ENCODE measurements around the gene ECSIT. TPM values are rescaled to one million over a fixed set of nuclear protein-coding genes. Genes with fewer than 3 reads are reported as not detected.
A peak's percentile ranks its signal among the peaks of the same experiment; 100 is the strongest.

ECSIT gene
- total and polyA plus RNA-seq, 12 donors = 28.7 to 122 (median 67.0) TPM

- TF ChIP-seq, protein P1, sequence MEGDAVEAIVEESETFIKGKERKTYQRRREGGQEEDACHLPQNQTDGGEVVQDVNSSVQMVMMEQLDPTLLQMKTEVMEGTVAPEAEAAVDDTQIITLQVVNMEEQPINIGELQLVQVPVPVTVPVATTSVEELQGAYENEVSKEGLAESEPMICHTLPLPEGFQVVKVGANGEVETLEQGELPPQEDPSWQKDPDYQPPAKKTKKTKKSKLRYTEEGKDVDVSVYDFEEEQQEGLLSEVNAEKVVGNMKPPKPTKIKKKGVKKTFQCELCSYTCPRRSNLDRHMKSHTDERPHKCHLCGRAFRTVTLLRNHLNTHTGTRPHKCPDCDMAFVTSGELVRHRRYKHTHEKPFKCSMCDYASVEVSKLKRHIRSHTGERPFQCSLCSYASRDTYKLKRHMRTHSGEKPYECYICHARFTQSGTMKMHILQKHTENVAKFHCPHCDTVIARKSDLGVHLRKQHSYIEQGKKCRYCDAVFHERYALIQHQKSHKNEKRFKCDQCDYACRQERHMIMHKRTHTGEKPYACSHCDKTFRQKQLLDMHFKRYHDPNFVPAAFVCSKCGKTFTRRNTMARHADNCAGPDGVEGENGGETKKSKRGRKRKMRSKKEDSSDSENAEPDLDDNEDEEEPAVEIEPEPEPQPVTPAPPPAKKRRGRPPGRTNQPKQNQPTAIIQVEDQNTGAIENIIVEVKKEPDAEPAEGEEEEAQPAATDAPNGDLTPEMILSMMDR (IDR thresholded peaks at IDR 0.05) = peak; percentile 55 to 93 (median 78)
- TF ChIP-seq POLR2A (IDR thresholded peaks at IDR 0.05) = peak; percentile 17 to 48
- DNase-seq = peak; percentile 86 to 96 (median 93)
- intact Hi-C loops (cut with DNase I) = loop anchor here in 1 of 2 donors (5.0 kb wide), 1 partner anchor 51 kb away; no protein-coding TSS in a partner anchor
Measured at GRCh38 chr19:11535792-11536595, 7.1 kb upstream of the ECSIT start.

DNA sequence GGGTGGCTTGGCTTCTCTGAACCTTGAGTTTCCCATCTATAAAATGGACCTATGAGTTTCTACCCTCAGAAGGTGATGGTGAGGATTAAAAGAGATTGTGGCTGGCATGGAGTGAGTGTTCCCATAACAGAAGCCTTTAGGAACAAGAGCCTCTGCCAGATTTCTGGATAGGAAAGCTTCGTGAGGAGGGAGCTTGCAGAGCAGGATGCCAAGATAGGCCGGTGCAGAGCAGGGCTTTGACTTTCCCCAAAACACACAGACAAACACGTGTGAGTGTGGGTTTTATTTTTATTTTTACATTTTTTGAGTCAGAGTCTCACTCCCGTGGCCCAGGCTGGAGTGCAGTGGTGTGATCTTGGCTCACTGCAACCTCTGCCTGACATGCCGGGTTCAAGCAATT, 6.0 kb upstream of the ECSIT start:
- WGBS, 4 donors = 68 to 81% (median 70%) methylated on average over 5 of the region's 5 CpGs
- Histone ChIP-seq H3K4me3 (no peak overlapping the region), H3K9me3 (replicated peaks in 1 of 3) (no peaks in the 10 kb centered on the region), H3K36me3 (replicated peaks in 1 of 2) (no peaks in the 10 kb centered on the region), H3K27ac (peak overlapping the region in 2 of 5 donors; percentile 58 to 80), H3K4me1 (replicated peaks in 1 of 2) (peaks cover 6% of the 10 kb centered on the region in 2 donors), H3K27me3 (peaks cover 4% of the 10 kb centered on the region)
- intact Hi-C loops (cut with DNase I) = loop anchor here in 1 of 2 donors (5.0 kb wide), 1 partner anchor 52 kb away; no protein-coding TSS in a partner anchor
- DNase-seq = no peak
- TF ChIP-seq, protein P1 (IDR thresholded peaks at IDR 0.05) = no peak
- no peak for TF ChIP-seq POLR2A (IDR thresholded peaks at IDR 0.05)

More at GRCh38 chr19:11535792-11536595, 7.1 kb upstream of the ECSIT start:
- peak overlapping the region in 3 of 5 donors; percentile 58 to 80 (median 63) for H3K27ac ChIP-seq
- peaks cover 6% of the 10 kb centered on the region in 2 donors for H3K4me1 ChIP-seq (replicated peaks in 1 of 2)
- no peaks in the 10 kb centered on the region for H3K36me3 ChIP-seq (replicated peaks in 1 of 2)
- peaks cover 4% of the 10 kb centered on the region for H3K27me3 ChIP-seq
- 12 to 21% (median 16%) methylated on average over 29 to 54 of the region's 54 CpGs for WGBS, 4 donors
- H3K9me3 ChIP-seq (replicated peaks in 1 of 3) = no peaks in the 10 kb centered on the region
- peak overlapping the region in 1 of 4 donors; percentile 49 for H3K4me3 ChIP-seq

- TF ChIP-seq, protein P1 (IDR thresholded peaks at IDR 0.05) = no peak
- no peak for DNase-seq
- Histone ChIP-seq H3K4me1 (replicated peaks in 1 of 2) (peaks cover 6 to 9% of the 10 kb centered on the region in 2 donors), H3K36me3 (replicated peaks in 1 of 2) (no peaks in the 10 kb centered on the region), H3K27ac (no peak overlapping the region), H3K27me3 (peaks cover 4% of the 10 kb centered on the region), H3K9me3 (replicated peaks in 1 of 3) (no peaks in the 10 kb centered on the region), H3K4me3 (no peak overlapping the region)
- WGBS, 4 donors = 76 to 96% (median 85%) methylated on average over 1 of the region's 1 CpG
- intact Hi-C loops (cut with DNase I) = no loop called here
Measured at GRCh38 chr19:11534538-11534937, 5.6 kb upstream of the ECSIT start.

DNA sequence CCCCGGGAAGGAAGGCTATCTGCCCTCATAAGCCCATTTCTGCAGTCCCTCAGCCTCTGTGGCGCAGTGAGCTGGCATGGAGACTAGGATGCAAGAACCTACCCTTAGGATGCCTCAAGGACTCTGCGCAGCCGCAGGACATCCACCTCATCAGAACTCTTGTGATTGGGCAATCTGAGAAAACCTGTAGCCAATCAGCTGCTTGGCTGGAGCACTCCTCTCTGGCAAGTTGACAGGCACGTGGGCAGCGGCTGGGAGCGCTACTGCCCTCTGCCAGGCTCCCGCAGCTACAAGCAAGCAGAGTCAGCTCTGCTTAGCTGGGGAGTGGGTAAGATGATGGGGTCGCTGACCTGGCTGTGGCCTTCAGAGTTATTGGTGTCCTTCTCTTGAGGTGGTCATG, 1.5 kb upstream of the ECSIT start:
- H3K4me1 ChIP-seq (replicated peaks in 1 of 2) = peaks cover 5 to 21% of the 10 kb centered on the region in 2 donors
- no peaks in the 10 kb centered on the region for H3K36me3 ChIP-seq (replicated peaks in 1 of 2)
- WGBS, 4 donors = 16 to 26% (median 21%) methylated on average over 8 to 9 of the region's 9 CpGs
- intact Hi-C loops (cut with DNase I) = no loop called here
- TF ChIP-seq, protein P1 (IDR thresholded peaks at IDR 0.05) = peak in 4 of 6 experiments; percentile 13 to 31 (median 16)
- TF ChIP-seq POLR2A (IDR thresholded peaks at IDR 0.05) = peak in 1 of 2 donors; percentile 32
- peak; percentile 79 to 97 (median 93) for DNase-seq
- H3K27ac ChIP-seq = peak overlapping the region in 2 of 5 donors; percentile 24 to 55
- no peaks in the 10 kb centered on the region for H3K9me3 ChIP-seq (replicated peaks in 1 of 3)
- H3K4me3 ChIP-seq = no peak overlapping the region
- no peaks in the 10 kb centered on the region for H3K27me3 ChIP-seq

Measured in adrenal gland (tissue), 12 donors.